NCI-H2171 treated with DMSO at 0.1 percent for 48 hours (cell line): ENCODE data around the gene PPP1R9A.

Experiments used
- DNase-seq: peaks from one replicate; lab custom pipeline; 2025; lab: John Stamatoyannopoulos, UW

Gene PPP1R9A

DNA sequence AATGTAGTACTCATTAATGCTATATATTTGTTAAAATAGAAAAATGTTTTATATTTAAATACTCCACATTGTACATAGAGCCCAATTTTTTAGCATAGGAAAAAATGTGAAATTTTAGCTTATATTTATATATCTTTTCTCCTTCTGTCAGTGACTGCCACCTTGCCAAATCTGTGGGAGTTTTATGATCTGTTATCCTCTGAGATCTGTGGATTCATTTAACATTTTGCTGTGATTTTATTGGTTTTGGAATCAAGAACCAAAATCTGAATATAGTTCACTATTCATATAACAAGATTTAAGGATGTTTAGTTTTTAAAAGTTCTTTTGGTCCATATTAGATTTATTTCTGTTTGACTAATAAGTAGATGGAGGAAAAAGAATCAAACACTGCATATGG is 127.9 kb downstream of the PPP1R9A start:
- no peak for DNase-seq

DNA sequence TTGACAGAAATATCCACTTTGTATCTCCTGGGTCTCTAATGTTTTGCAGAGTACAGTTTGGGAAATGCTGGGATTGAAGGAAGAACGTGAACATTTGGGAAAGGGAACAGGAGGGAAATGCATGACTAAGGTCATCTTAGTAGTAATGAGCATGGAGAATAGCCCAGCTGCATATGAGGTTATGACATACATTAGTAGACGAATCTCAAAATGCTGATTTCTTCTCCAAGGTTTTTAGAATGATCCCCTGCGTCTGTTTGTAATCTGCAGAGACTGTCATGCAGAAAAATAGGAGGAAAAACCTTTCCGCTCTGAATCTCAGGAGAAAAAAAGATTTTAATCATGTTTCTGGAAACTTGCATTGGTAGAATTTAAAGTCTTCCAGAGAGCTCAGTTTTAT is 133.6 kb downstream of the PPP1R9A start:
- DNase-seq = no peak

DNA sequence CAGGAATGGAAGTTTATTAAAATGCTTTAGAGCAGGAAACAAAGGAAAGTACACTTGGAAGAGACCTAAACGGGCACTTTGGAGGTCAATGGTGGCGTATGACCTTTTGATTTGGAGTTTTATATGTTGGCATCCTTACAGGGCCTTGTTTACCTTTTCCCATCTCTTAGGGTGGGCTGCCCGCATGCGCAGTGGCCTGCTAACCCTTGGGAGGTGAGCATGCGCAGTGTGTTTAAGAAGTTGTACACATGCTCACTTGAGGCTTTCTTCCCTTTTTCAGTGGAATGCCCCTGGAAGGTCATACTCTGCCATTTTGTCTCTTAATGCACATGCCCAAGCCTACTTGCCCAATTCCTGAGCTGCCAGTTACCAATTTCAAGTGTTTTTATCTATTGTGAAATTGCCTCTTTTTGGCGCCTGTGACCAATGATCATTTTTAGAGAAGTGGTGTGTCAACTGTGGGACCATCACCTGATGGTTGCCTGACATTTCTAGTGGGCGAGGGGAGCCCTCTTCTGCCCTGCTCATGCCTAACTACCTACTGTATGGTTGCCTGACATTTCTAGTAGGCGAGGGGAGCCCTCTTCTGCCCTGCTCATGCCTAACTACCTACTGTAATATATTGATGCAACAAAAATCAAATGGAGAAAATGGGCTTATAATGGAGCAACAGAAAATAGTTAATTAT is 138.0 kb downstream of the PPP1R9A start:
- no peak for DNase-seq

DNA sequence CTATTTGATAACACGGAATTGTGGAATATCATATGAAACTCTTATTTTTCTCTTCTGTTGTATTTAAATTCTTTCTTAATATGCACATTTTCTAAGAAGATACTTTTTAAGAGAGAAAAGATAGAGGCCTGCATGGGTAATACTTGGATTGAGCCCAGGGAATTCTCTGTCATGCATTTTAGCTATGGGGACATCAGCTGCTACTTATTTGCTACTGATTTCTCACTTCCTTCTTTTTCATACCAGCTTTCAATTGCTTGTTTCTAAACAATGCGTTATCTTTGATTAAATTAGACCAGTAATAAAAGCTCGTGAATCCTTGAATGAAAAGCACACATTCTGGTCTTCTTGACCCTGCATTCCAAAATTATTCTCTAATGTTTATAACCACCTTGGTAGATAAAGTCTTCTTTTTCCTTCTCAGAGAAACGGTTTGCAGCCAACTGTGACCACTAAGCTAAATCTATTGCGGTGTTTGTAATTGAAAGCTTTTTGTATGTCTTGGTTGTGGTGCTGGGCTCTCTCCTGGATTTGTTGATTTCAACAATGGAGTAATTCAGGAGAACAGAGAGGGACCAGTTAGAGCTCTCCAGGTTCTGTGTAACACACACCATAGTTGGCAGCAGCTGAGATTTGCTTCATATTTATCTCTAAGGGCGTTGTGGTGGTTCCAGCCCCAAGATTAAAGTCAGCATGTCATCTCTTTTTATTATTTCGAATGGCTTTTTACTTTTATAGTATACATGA is 139.3 kb downstream of the PPP1R9A start:
- DNase-seq = no peak

DNA sequence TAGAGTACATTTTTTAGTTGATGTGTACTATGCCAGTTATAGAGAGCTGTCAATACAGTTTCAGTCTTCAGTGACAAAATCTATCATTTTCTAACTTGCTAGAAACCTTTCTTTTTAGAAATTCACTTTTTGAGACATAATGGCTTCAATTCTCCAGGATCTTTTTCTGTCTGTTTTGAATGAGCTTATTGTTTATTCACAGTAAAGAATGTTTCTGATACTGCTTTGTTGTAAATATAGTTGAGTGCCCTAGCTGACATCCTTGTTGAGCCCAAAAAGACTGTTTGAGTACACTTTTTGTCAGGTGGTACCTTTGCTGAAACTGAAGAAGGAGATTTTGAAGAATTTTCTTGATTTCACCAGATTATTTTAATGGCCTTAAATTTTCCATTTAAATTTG is 139.9 kb downstream of the PPP1R9A start:
- no peak for DNase-seq

DNA sequence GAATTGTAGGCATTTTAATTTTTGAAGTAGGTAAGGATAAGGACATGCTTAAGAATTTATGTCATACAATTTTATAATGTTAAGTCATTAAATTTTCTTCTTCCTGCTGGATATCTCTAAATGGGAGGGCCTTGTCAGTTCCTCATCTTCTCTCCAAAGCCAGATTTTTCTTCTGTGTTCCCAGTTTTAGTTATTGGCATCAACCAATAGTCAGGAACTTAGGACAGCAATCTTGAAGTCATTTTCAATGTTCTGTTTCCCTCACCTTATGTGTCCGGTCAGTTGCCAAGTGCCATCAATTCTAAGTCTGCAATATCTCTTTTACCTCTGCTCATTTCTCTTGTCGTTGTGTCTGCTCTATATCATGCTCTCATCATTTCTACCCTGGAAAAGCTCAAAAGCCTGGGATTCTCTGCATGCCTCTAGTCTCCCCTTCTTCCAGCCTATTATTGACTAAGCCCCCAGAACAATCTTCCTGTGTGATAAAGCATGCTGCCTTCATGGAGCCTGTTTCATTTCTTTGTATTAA is 145.2 kb downstream of the PPP1R9A start:
- DNase-seq = no peak

DNA sequence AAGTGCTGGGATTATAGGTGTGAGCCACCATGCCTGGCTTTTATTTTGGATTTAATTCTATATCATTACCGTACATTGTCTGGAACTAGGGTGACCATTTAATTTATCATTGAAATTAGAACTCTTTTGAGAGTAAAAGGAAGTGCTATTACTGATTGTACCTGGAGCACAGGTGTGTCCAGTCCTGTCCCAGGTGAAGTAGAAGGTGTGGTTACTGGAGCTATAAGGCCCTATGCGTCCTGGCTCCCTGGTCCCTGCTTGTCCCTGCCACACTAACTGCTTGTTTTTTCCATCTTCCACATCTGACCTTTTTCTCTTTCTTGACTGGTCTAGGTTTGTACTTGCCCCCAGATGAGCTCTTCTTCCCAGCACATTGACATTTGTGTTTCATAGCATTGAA is 147.0 kb downstream of the PPP1R9A start:
- DNase-seq = no peak

DNA sequence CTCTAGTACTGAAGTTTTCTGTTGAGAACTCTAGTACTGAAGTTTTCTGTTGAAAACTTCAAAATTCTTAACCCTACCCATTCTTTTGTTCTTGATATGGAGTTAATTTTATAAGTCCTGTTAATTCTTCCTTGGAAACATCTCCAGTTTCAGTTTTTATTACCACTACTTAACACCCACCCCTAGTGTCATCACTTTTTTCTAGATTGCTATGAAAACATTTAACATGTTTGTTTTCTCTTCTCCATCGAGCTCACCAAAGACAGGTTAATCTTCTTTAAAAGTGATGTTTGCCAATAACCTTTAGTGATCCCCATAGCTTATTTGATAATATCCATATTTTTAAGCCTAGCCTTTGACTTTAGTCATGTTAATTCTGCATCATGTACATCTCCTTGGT is 147.9 kb downstream of the PPP1R9A start:
- no peak for DNase-seq

DNA sequence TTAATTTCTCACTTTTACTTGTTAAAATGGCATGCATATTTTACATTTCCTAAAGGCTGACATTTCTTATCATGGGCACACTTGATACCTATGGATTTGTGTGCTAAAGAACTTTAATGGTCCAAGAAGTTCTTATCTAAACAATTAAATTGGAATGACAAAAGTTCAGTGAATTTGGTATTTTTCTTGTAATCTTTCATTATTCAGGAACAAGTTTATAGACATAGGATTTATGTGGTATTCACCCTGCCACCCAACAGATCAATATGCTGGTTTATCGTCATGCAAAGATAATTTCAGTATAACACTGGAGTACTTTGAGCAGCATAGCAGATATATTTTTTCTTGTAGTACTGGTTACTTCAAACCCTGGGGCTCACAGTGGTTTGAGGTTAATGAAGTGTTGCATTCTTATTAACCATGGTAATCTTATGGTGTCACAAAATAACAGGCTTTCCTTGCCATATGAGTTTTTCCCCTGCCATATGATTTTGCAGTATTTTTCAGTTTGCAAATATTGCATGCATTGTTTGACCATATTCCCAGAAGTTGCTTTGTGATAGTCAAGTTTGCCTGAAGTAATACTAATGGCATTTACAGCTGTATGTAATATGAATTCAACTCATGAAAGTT is 148.8 kb downstream of the PPP1R9A start:
- no peak for DNase-seq

DNA sequence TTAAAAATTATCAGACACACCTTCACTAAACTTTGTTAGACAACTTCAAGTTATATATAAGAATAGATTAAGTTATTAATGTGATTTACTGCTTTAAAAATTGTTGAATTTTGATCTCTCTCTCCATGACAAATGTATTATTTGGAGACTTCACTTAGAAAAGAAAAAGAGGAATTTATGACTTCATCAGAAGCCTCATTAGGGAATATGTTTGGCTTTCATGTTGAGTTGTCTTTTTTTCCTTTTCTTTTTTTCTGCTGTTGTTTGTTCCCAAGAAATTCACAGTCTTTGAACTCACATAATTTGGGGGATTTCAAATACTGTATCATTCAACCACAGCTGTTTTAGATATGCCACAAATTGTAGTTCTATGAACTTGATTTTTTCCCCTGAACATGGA is 149.5 kb downstream of the PPP1R9A start:
- no peak for DNase-seq

DNA sequence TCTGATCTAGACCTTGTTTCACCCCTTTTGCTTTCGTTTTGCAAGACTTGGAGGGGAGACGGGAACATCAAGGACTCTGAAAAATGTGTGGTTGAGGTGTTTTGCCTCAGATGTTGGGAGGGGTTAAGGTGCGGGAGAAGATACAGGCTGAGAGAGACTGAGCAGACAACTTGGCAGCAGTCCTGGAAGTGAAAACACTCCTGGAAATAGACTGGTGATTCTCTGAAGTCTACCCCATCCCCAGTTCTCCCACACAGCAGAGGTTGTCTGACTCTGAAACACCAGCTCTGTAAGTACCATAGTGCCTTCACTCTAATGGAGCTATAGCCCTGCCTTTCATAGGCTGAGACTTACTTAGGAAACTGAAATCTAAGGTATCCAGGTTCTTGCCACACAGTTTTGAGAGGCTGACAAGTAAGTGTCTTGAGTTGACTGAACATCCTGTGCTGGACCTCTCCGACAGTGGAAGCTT is 152.5 kb downstream of the PPP1R9A start:
- no peak for DNase-seq

DNA sequence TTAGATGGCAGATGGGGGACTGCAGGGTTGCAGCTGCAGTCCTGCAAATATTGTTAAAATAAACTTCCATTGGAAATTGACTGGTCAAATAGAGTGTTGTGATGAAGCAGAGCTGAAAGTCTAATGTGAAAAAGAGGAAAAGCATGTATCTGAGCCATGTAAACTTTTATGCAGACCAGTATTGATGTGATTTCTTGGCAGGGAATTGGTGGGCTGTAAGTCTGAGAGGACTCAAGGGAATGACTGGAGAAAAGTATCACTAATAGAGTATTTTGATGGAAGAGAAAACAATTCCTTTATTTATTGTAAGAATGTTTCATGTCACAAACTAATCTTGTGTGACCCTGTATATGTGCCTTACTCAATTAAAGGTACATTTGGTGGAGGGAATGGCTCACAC is 155.5 kb downstream of the PPP1R9A start:
- DNase-seq = no peak

DNA sequence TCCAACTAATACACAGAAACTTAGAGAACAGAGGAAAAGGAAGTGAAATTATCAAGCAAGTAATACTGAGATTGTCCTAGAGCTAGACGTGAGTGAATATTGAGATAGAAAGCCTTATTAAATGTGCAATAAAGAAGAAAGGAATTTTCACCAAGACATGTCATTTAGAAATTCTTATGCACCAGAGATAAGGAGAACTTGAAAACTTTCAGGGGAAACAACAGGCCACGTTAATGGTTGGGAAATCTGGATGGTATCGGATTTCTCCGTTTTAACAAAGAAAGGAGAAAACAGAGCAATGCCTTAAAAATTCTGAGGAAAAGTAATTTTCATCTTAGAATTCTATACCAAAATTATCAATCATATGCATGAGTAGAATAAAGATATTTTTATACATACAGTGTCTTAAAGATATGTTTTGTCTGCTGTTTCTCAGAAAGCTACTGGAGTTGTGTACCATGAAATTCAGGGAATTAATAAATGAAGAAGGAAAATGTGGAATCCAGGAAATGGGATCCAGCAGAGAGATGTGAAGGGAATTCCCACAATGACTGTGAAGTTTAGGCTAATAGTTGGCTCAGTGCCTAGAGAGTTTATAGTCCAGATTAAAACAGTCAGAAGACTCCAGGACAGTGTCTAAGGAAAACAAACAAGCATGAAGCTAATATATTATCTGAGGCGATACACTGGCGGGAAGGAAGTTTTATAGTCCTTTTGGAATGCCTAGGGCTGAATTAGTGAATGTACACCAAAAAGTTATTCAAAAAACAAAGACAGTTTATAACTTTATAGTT is 159.5 kb downstream of the PPP1R9A start:
- DNase-seq = no peak

DNA sequence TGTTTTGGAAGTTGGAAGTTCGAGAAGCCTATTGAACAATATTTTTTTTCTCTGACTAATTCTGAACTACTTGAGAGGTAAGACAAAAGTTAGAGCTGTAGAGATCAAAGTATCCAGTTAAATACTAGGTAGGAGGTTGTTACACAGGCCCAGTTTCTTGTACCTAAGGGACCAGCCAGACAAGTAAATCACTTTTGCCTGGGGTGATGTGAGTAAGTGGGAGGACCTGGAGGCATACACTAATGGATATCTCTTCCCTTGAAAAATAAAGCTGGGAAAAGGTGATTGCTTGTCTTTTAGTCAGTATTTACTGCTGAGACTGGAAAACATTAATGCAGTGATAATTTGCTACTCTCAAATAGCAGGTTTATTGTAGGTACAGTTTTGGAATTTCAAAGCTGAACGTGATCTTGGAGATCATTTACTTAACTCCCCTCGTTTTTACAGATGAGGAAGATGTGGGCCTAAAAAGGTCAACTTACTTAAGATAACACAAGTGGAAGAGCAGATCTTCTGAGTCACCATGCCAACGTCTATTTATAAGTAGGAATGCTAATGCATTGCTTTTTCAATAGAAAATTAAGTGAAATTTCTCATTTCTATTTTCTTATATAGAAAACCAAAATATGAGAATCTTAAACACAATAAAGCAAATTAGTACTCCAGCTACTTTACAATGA is 181.3 kb downstream of the PPP1R9A start:
- DNase-seq = no peak

DNA sequence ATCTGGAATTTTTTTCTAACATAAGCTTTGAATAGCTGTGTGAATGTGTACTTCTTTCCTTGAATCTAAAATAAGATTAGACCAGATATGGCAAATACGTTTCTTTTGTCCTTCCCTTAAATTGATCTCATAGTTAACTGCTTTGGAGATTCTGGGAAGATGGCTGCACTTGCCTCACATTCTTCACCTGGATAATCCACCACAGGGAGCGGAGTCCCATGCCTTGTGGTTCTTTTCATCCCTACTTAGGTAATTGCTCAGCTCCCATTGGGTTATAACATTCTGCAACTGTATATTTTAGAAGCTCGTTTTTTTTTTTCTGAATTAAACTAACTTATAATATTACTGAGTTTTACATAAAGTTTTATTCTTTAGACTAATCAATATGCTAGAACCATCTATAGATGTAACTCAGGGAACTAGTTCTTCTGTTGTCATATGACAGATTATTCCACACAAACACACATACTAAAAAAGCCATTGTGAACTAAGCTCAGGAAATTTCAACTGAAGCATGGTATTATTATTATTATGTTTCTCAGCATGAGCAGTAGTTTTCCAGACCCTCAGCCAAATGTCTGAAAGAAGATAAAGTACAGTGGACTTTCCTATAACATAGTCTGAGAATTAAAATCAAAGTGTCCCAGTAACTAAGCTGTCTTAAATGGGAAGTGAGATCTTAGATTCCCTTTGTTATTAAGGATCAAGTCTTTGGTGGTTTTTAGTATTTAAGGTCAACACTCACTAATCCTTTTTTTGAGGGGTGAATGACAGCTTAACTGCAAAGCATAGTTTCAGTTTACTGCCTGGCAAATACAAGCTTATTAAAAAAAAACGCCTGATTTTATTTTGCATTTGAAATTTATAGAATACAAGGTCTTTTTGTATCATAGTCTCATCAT is 182.3 kb downstream of the PPP1R9A start:
- DNase-seq = no peak

DNA sequence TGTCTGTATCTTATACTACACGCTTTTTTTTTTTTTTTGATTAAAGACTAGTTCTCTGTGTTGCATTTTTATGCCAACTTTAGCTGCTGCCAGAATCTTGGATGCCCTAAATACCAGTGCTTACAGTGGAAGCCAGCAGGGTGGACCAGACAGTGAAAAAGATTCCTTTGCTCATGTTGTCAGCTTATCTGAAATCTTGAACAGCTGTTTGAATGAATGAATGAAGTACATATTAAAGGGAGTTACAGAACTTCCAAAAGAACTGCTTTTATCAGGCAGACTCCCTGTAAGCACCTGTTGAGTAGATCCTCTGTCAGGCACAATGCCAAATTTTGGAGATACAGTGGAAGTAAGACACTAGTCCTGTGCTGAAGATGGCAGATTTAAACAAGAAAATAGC is 184.9 kb downstream of the PPP1R9A start:
- no peak for DNase-seq

DNA sequence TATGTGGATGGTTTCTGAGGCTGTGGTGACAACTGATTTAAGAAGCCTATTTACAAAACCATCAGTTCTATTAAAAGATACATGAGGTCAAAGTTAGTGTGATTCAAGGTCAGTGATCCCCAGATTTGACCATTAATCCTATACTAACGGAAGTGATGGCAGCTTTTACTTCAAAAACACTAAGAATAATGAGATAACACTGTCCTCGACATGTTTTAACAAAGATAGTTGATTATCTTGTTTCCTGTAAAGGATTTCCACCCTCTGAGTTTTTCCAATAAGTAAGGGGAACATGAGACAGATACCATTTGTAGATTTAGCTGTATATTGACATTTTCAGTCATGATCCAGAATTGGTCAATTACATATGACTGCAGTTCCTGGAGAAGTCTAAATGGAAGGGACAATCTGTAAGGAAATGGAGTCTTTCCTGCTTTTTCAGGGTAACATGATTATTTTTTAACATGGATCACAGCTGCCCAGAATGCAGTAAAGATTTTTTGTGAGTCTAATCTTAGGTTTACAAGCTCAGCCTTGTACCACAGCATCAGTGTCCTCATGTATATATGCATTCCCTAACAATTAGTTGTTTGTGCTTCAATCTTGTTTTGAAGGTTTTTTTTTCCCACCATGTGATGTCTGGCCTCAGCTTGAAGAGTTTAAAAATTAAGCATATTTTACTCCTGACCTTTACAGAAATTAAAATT is 188.0 kb downstream of the PPP1R9A start:
- no peak for DNase-seq

DNA sequence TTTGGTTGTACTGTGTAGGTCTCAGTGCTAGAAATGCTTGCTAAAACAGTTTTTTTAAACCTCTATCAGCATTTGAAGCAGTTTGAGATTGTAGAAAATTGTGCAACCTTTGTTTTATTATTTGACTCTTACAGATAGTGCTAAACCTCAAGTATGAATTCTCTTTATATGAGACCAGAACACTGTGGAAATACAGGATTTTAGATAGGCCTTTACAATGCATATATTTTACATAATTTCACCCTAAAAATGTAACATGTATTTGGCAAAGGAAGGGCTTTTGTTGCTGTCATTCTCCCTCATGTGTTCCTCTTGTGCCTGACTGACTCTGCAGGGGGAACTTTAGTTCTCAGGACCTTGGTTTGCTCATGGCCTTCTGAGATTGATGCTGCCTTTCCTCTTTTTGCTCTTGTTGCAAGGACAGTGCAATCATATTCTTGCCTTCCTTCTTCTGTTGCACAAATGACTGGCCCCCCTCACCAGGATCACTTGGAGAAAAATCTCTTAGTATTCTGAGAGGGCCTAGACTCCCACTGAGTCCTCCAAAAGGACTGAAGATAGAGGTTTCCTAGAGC is 188.7 kb downstream of the PPP1R9A start:
- DNase-seq = no peak

DNA sequence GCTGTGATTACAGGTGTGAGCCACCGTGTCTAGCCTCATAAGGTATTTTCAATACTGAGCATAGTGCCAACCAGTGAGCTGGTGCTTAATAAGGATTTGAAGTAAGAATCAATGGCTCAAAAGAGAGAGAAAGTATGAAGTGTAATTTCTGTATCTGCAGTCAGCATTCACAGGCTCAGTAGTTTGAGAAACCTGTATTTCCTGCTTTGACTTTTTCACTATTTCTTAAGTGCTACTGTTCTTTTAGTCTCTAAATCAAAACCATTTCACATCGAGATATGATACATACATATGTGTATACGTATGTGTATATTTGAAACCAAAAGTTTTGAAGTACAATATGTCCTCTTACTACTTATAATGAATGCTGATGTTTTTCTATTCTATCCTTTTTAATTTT is 189.9 kb downstream of the PPP1R9A start:
- DNase-seq = no peak

DNA sequence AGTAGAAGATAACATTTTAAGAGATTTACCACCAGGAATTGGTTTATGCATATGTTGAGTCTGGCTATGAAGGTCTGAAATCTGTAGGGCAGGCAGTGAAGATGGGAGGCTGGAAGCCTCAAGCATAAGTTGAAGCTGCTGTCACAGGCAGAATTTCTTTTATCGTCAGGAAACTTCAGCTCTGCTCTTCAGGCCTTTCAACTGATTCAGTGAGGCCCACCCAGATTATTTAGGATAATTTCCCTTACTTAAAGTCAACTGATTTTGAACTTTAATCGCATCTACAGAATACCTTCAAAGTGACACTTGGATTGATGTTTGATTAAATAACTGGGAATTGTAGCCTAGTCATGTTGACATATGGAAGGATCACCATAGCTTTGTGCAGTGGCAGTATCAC is 190.5 kb downstream of the PPP1R9A start:
- no peak for DNase-seq
